Measurements from ENCODE around the gene SPATA33. TPM values are rescaled to one million over a fixed set of nuclear protein-coding genes. Genes with fewer than 3 reads are reported as not detected.

The SPATA33 gene
- total RNA-seq, 1 experiment from 2014 or later, result 17.4 TPM

- H3K9me3 ChIP-seq (ENCODE audit: control insufficient read depth, low read depth, low read length), result peaks cover 10% of the 10 kb centered on the region
- H4K5ac ChIP-seq (ENCODE audit: insufficient read length, low read depth, low read length), result no peak overlapping the region
- no peak overlapping the region for H3K4me3 Mint-ChIP-seq
- no peak overlapping the region for H2AK5ac ChIP-seq (ENCODE audit: insufficient read length, low read length)
- H3K27ac ChIP-seq (ENCODE audit: insufficient read length, low read depth, low read length), result no peak overlapping the region
- no peak overlapping the region; a peak in 1 of 7 replicates for H3K27ac Mint-ChIP-seq
- H2BK120ac ChIP-seq (ENCODE audit: low read depth, low read length, poor library complexity, severe bottlenecking), result no peak overlapping the region
- no peaks in the 10 kb centered on the region for H3K79me1 ChIP-seq (ENCODE audit: insufficient read depth, low read depth, low read length, poor library complexity, severe bottlenecking)
- H3K79me2 ChIP-seq (ENCODE audit: insufficient read depth, low read length), result no peaks in the 10 kb centered on the region
- no peak overlapping the region for H2BK5ac ChIP-seq (ENCODE audit: insufficient read length, low read length)
- peaks cover 35 to 41% (median 39%) of the 10 kb centered on the region in 3 experiments for H3K36me3 Mint-ChIP-seq (ENCODE audit: insufficient read depth in 1 of 3, low read depth in 3 of 3)
- TF ChIP-seq CTCF (conservative IDR thresholded peaks at IDR 0.05), result no peak
- H3K23ac ChIP-seq (ENCODE audit: insufficient read length, low read depth, low read length), result no peak overlapping the region
- no peak overlapping the region for H3K18ac ChIP-seq (ENCODE audit: insufficient read length, low read depth, low read length)
- H3K27me3 ChIP-seq (ENCODE audit: insufficient read depth, low read length), result no peaks in the 10 kb centered on the region
- no peaks in the 10 kb centered on the region for H3K4me1 Mint-ChIP-seq
- H2BK15ac ChIP-seq (ENCODE audit: low read depth, low read length), result no peak overlapping the region
- H3K4ac ChIP-seq (ENCODE audit: low read depth, low read length), result no peak overlapping the region
- H3K56ac ChIP-seq (ENCODE audit: insufficient read length, low read depth, low read length), result no peak overlapping the region
- H3K23me2 ChIP-seq (ENCODE audit: insufficient read length, low read depth, low read length, poor library complexity, severe bottlenecking), result no peaks in the 10 kb centered on the region
- H3T11ph ChIP-seq (ENCODE audit: low read length), result no peak overlapping the region
- H4K91ac ChIP-seq (ENCODE audit: insufficient read length, low read depth, low read length), result no peak overlapping the region
- no peak overlapping the region for H3K14ac ChIP-seq (ENCODE audit: insufficient read depth, low read length)
- H3K4me1 ChIP-seq (ENCODE audit: insufficient read depth, low read length), result no peaks in the 10 kb centered on the region
- H4K20me1 ChIP-seq (ENCODE audit: control insufficient read depth, insufficient read depth, insufficient read length), result no peaks in the 10 kb centered on the region
- no peak overlapping the region for H3K9ac ChIP-seq (ENCODE audit: extremely low read depth, insufficient read length, low read length)
- H2BK12ac ChIP-seq (ENCODE audit: insufficient read length, low read depth, low read length), result no peak overlapping the region
- no peak overlapping the region for H4K8ac ChIP-seq (replicated peaks; ENCODE audit: insufficient read length, low read depth, low read length)
- H3K9me3 Mint-ChIP-seq, result peaks cover 32 to 37% of the 10 kb centered on the region in 2 experiments
- no peak for DNase-seq
- WGBS (ENCODE audit: extremely low coverage, insufficient read length, low lambda C conversion rate), result no CpG with 5 or more reads among the region's 5 CpGs
- no peak overlapping the region for H3K4me2 ChIP-seq (ENCODE audit: insufficient read depth, insufficient read length, low read length)
- peaks cover 3% of the 10 kb centered on the region for H3K27me3 Mint-ChIP-seq (ENCODE audit: low read depth)
- no peak overlapping the region for H2BK20ac ChIP-seq (ENCODE audit: low read depth, low read length, poor library complexity, severe bottlenecking)
- H2AFZ ChIP-seq (ENCODE audit: low read length), result no peak overlapping the region
These were observed 11.1 kb downstream of the SPATA33 start for GRCh38 chr16:89668790-89669158.
